Pons (tissue), 1 donor: Measurements from ENCODE around the gene TEDC2.
A peak's percentile ranks its signal among the peaks of the same experiment; 100 is the strongest.
"Not testable (repeated sequence)": the region's sequence is repeated elsewhere in the genome, so short reads cannot be mapped to it uniquely, and the experiment has no call there.

Experiments
- DNase-seq: peaks from one replicate; pipeline ENCODE4 v3.0.0-alpha.2; 2016; ENCODE audit warnings: low spot score

TEDC2 gene

GRCh38 chr16:2438121-2438520, 21.8 kb upstream of the TEDC2 start:
- DNase-seq = no peak

- no peak for DNase-seq
Measured at GRCh38 chr16:2439598-2439997, 20.3 kb upstream of the TEDC2 start.

- not testable (repeated sequence) for DNase-seq
Measured at GRCh38 chr16:2441143-2441804, 18.6 kb upstream of the TEDC2 start.

DNA sequence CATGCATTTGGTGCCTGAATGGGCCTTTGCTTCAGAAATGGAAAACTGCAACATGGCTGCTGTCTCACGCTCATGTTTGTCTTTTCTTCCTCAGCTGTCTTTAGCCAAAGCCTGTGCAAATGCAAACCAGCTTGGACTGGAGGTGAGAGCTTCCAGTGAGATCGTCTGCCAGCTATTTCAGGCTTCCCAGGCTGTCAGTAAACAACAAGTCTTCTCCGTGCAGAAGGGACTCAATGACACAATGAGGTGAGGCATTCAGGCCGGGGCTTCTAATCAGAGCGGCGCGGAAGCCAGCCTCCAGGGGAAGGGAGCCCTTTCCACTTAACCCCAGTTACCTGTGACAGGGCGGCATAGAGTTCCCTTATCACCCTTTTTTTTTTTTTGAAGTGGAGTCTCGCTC, 16.4 kb upstream of the TEDC2 start:
- no peak for DNase-seq

DNA sequence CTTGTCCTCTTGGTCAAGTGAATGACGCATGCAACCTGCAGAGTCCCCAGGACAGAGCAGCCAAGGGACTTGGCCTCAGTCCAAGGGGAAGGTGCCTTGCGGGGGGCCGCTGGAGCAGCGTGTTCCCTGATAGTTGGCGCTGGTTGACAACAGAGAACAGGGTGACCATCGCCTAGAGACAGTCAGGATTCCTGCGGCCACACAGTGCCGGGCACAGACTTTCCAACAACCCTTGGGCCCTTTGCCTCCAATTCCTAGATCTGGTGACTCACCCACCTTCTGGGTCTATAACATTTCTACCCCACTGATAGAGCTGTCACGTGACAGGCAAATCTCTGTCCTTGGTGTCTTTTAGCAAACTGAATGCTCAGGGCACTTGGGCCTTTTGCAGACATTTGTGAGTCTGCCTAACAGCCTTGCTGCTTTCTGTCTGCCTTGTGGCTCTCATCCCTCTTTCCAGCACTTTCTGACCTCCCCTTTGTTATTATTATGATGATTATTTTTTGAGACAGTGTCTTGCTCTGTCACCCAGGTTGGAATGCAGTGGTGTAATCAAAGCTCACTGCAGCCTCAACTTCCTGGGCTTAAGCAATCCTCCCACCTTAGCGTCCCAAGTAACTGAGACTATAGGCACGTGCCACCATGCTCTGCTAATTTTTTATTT, 11.9 kb upstream of the TEDC2 start:
- DNase-seq = no peak

DNA sequence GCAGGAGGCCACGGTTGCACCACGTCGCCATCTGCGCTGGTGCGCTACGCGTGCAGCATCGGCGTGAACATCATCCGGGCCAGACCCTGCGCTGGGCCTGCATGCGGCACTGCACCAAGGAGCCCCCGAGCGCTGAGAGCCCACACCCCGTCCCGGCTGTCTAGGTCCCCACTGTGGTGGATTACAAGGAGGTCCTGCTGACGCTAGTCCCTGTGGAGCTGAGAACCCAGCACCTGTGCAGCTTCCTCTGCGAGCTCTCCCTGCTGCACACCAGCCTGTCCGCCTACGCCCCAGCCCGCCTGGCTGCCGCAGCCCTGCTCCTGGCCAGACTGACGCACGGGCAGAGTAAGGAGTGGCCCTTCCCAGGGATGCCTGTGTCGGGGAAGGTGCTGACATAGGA, 10.8 kb upstream of the TEDC2 start:
- DNase-seq = no peak

DNA sequence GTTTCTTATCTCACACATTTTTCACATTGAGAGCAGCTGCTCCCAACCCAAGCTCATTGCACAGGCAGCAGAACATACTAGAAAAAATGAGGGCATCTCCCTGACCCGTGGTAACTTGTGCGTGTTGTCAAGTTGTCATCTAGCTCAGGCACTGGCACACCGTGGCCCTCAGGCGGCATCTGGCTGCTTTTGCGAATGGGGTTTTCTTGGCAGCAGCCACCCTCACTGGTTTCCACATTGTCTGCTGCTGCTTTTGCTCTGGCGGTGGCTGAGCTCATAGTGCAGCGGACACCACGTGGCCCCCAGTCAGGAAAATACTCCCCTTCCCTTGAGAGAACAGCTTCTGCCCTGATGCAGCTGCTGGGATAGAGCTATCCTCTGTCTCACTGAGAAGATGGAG, 9.4 kb upstream of the TEDC2 start:
- DNase-seq = peak; percentile 58

DNA sequence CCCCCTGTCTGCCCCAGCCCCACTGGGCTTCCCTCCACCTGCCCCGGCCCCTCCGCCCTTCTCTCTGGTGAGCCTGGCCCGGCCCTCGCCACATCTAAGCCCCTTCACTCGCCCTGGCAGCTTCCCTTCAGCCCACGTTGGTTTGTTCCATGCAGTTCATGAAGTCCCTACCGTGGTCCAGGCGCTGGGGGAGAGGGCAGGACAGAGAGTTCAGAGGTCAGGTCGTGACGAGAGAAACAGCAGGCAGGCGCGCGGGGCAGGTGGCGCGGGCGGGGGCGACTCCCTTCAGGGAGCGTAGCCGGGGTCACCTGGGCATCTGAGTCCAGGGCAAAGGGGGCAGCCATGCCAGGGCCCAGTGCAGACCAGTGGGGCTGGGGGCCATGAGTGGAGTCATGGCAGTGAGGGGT, 8.9 kb upstream of the TEDC2 start:
- no peak for DNase-seq

DNA sequence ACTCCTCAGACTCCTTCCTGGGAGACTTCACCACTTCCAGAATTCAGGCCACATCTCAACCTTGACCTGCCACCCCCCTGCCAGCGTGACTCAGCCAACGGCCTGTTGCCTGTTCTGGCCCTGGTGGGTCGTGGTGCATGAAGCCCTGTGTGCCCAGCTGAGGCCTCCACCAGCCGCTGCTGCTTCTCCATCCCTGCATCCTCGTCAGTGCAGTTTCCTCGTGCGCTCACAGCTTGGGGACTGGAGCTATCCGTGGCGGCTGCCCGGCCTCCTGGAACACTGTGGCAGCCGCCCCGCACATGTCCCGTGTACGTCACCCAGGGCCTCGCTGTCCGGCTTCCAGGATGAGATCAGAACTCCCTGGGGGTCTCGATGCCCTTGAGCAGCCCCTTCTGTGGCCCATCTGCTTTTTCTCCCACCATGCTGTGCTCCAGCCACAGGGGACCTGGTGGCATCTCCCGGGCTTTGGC, 8.0 kb upstream of the TEDC2 start:
- DNase-seq = no peak

DNA sequence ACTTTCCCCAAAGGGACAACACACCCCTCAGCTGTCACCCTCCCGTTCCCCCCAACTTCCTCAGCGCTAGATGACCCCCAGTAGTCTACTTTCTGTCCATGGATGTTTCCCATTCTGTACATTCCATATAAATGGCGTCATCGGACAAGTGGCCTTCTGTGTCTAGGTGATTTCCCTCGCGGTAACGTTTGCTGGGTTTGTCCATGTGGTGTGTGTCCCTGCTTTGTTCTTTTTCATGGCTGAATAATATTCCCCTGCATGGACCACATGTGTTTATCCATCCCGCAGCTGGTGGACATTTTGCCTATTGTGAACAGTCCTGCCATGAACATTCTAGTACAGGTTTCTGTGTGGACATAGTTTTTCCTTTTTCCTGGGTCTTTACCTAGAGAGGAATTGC, 7.3 kb upstream of the TEDC2 start:
- DNase-seq = no peak

DNA sequence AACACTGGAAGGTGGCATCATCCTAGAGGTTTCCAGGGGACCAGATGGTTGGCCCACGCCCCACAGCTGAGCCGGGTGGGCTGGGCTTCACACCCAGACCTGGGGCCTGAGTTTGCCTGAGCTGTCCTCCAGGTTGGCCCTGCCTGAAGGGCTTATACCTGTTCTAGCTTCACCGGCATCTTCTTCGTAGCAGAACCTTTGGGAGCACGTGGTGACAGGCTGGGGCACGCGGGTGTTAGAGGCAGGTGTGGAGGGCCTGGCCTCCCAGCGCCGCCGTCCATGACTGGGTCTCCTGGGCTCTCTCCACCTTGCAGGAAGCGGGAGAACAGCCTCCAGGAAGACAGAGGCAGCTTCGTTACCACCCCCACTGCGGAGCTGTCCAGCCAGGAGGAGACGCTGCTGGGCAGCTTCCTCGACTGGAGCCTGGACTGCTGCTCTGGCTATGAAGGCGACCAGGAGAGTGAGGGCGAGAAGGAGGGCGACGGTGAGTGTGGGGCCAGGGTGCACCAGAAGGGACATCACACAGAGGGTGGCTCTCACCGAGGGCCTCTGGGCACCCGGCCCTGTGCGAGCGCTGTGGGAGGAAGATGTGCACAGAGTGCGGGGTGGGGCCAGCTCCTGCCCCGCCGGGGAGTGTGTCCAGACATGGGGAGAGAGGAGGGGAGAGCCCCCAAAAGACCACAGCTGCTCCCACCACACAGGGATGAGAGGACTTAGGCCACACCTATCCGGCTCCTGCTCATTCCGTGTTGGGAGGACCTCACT, 4.6 kb upstream of the TEDC2 start:
- no peak for DNase-seq

GRCh38 chr16:2456551-2457153, 3.3 kb upstream of the TEDC2 start:
- DNase-seq = no peak

DNA sequence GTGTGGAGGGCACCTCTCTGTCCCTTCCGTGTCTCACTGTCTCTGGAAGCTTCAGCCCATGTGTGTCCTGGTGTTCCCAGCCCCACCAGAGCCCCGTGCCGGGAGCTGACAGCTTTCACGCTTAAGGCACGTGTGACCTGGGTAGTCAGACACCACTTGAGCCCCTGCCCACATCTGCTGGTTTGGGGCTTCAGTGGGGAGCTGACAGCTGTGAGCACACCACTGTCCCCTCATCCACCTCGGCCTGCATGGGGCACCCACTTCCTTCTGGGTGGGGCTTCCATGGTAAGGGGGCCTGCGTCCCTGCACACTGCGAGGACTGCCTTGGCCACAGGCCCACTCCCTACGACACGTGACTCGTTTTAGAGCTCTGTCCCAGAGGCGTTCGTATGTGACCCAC, 2.6 kb upstream of the TEDC2 start:
- DNase-seq = no peak

DNA sequence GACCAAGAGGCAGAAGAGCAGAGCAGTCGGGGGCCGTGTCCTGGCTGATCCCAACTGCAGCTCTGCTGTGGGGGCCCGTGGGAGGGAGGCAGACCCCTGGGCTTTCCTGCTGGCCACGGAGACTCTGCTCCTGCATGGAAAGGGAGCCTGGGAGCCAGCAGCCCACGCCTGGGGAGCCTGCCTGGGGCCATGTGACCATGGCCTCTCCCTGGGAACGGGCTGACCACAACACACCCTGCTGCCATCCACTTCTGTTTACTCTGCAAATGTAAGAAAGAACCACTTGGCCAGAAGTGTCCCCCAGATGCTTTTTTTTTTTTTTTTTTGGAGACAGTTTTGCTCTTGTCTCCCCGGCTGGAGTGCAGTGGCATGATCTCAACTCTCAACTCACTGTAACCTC, 2.0 kb upstream of the TEDC2 start:
- no peak for DNase-seq

- DNase-seq = no peak
Measured at GRCh38 chr16:2458887-2459646, 842 bp upstream of the TEDC2 start.

- no peak for DNase-seq
Measured at GRCh38 chr16:2460391-2460713, 443 bp downstream of the TEDC2 start.

DNA sequence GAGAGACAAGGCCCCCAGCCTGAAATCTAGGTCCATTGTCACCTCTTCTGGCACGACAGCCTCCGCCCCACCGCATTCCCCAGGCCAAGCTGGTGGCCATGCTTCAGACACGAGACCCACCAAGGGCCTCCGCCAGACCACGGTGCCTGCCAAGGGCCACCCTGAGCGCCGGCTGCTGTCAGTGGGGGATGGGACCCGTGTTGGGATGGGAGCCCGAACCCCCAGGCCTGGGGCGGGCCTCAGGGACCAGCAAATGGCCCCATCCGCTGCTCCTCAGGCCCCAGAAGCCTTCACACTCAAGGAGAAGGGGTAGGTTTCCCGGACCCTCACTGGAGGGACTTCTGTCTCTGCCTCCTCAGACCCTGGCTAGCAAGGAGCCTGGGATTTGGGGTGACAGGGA, 1.0 kb downstream of the TEDC2 start:
- no peak for DNase-seq

- no peak for DNase-seq
Measured at GRCh38 chr16:2462031-2462866, 2.3 kb downstream of the TEDC2 start.

GRCh38 chr16:2464333-2464732, 4.4 kb downstream of the TEDC2 start:
- no peak for DNase-seq

GRCh38 chr16:2465653-2466415, 5.9 kb downstream of the TEDC2 start:
- DNase-seq = no peak
